GM12872 (cell line): ENCODE data around the gene TMPRSS3.

Experiments used
- CTCF ChIP-seq: IDR thresholded peaks from 3 replicates; pipeline ENCODE4 v1.5.1; 2011; ENCODE audit warnings: low read depth, mild to moderate bottlenecking, low read length, moderate library complexity; ENCODE audit not compliant: insufficient read depth

The TMPRSS3 gene

GRCh38 chr21:42419845-42420244 lies 24.0 kb upstream of the TMPRSS3 start:
- no peak for TF ChIP-seq CTCF

- no peak for TF ChIP-seq CTCF
Observed at GRCh38 chr21:42418886-42419285, 23.0 kb upstream of the TMPRSS3 start.

- no peak for TF ChIP-seq CTCF
Observed at GRCh38 chr21:42417533-42417932, 21.7 kb upstream of the TMPRSS3 start.

- no peak for TF ChIP-seq CTCF
Observed at GRCh38 chr21:42414928-42415769, 19.3 kb upstream of the TMPRSS3 start.

GRCh38 chr21:42414553-42414927 lies 18.7 kb upstream of the TMPRSS3 start:
- no peak for TF ChIP-seq CTCF

GRCh38 chr21:42414066-42414465 lies 18.2 kb upstream of the TMPRSS3 start:
- TF ChIP-seq CTCF, result no peak

- TF ChIP-seq CTCF, result no peak
Observed at GRCh38 chr21:42413500-42413899, 17.6 kb upstream of the TMPRSS3 start.
